Esophagus (tissue), 2 donors: ENCODE measurements around the gene EYS. TPM values are rescaled to one million over a fixed set of nuclear protein-coding genes. Genes with fewer than 3 reads are reported as not detected.
"Not testable (repeated sequence)": the region's sequence is repeated elsewhere in the genome, so short reads cannot be mapped to it uniquely, and the experiment has no call there.

Source experiments
- H3K27ac ChIP-seq, 2 donors: one replicate each; pipeline ENCODE4 v1.5.1; 2013; ENCODE audit warnings: low read depth in 2 of 2, mild to moderate bottlenecking in 2 of 2, inconsistent platforms in 1 of 2, low read length in 1 of 2, moderate library complexity in 1 of 2
- H3K27me3 ChIP-seq, 2 donors: one replicate each; pipeline ENCODE4 v1.6.1; 2013; ENCODE audit warnings: low read length in 2 of 2, control low read depth in 1 of 2, mild to moderate bottlenecking in 1 of 2; ENCODE audit not compliant: insufficient read depth in 2 of 2, control insufficient read depth in 1 of 2
- H3K36me3 ChIP-seq, 2 donors: one replicate each; pipeline ENCODE4 v1.6.1; 2013; ENCODE audit warnings: low read length in 1 of 2; ENCODE audit not compliant: control insufficient read depth in 2 of 2, insufficient read depth in 2 of 2
- H3K4me1 ChIP-seq, 2 donors: one replicate each; pipeline ENCODE4 v1.6.1; 2013; ENCODE audit warnings: low read length in 1 of 2; ENCODE audit not compliant: control insufficient read depth in 2 of 2, insufficient read depth in 2 of 2
- H3K4me3 ChIP-seq, 2 donors: one replicate each; pipeline ENCODE4 v1.5.1; 2013; ENCODE audit warnings: low read length in 2 of 2, mild to moderate bottlenecking in 2 of 2, low read depth in 1 of 2, moderate library complexity in 1 of 2
- H3K9me3 ChIP-seq, 2 donors: one replicate each; pipeline ENCODE4 v1.6.1; 2013; ENCODE audit warnings: mild to moderate bottlenecking in 2 of 2, low read depth in 1 of 2, low read length in 1 of 2, moderate library complexity in 1 of 2; ENCODE audit not compliant: control insufficient read depth in 2 of 2, insufficient read depth in 1 of 2
- WGBS, 2 donors: extraction: QIAGEN DNeasy Blood & Tissue Kit; methylation state at CpG; one replicate each; pipeline ENCODE4 v1.1.7; 2013; 5-methylcytosine and 5-hydroxymethylcytosine counted together
- polyA plus RNA-seq, 2 donors: library from polyadenylated mRNA; stranded (reverse); fragments of 200-250 nt; gene quantifications; one replicate each; pipeline ENCODE4 v1.2.3, GENCODE V29; 2013
- donor health status: healthy with polysubstance abuse.
- donor health status: Bipolar disorder and iron deficiency.

EYS gene
- polyA plus RNA-seq, 2 donors: not detected

DNA sequence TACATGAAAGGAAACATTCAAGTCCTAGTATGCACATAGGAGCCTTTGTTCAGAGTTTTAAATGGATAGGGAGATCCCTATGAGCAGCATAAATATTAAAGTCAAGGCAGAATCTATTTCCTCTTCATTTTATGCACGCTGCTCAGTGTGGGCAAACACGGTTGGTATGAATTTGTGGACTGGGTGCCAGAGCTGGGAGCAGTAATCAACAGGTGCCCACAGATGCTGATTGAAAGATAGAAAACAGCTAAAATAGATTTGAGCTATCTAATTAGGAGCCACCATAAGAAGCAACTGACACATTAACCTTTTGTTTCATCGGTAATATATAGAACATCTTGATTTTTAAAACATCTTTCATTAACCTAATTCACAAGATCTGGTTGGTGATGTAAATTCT, 175.5 kb downstream of the EYS start:
- 76 to 86% methylated on average over 3 of the region's 3 CpGs for WGBS, 2 donors
- no peak overlapping the region for H3K4me3 ChIP-seq
- no peaks in the 10 kb centered on the region for H3K27me3 ChIP-seq
- H3K9me3 ChIP-seq: no peaks in the 10 kb centered on the region
- no peak overlapping the region for H3K27ac ChIP-seq
- H3K4me1 ChIP-seq: no peaks in the 10 kb centered on the region
- H3K36me3 ChIP-seq: no peaks in the 10 kb centered on the region

DNA sequence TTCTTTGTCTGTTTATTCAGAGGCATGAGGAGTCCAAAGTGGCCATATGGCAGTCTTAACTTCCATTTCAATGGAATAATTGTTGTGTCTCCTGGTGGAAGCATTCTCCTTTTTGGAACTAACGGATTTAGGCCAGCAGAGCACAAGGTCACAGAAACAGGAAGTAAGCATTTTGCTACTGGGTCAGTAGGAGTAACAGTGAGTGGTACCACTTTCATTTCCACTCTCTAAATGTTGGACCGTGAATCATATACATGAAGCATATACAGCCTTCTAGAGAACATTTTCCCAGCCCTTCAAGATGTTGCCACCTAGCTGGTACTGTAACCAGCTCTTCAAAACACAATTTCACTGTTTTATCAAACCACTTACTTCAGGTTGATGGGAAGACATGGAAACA, 182.8 kb downstream of the EYS start:
- Histone ChIP-seq H3K9me3 (no peaks in the 10 kb centered on the region), H3K27me3 (no peaks in the 10 kb centered on the region), H3K36me3 (no peaks in the 10 kb centered on the region), H3K4me3 (no peak overlapping the region), H3K27ac (no peak overlapping the region), H3K4me1 (no peaks in the 10 kb centered on the region)
- 74 to 83% methylated on average over 2 of the region's 2 CpGs for WGBS, 2 donors

GRCh38 chr6:65505736-65506135, 201.3 kb downstream of the EYS start:
- H3K27ac ChIP-seq: no peak overlapping the region
- no peaks in the 10 kb centered on the region for H3K9me3 ChIP-seq
- WGBS, 2 donors: 66 to 77% methylated on average over 4 of the region's 4 CpGs
- no peaks in the 10 kb centered on the region for H3K27me3 ChIP-seq
- no peaks in the 10 kb centered on the region for H3K36me3 ChIP-seq
- H3K4me1 ChIP-seq: no peaks in the 10 kb centered on the region
- H3K4me3 ChIP-seq: no peak overlapping the region

DNA sequence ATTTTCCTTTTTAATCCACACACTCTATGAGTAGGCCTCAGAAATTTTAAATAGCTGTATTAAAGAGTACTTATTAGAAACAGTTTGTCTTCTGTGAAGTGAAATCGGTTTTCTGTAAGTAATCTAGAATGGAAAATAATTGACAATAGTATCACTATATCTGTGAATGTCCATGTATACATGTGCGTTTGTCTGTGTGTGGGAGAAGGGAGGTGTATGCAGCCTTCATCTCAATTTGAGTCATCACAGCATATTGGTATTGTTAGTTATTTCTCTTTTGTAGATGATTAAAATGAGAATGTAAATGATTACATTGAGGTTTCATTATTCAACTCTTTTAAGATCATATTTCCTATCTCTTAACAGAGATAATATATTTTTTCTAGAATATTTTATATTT, 206.0 kb downstream of the EYS start:
- Histone ChIP-seq H3K27ac (no peak overlapping the region), H3K4me1 (no peaks in the 10 kb centered on the region), H3K9me3 (no peaks in the 10 kb centered on the region), H3K36me3 (no peaks in the 10 kb centered on the region), H3K27me3 (no peaks in the 10 kb centered on the region), H3K4me3 (no peak overlapping the region)
- 55 to 61% methylated on average over 2 of the region's 2 CpGs for WGBS, 2 donors

GRCh38 chr6:65483652-65484051, 223.4 kb downstream of the EYS start:
- H3K4me1 ChIP-seq, H3K9me3 ChIP-seq, H3K36me3 ChIP-seq, H3K27me3 ChIP-seq, H3K27ac ChIP-seq, H3K4me3 ChIP-seq: not testable (repeated sequence)
- WGBS, 2 donors: 79 to 87% methylated on average over 7 of the region's 7 CpGs

GRCh38 chr6:65469650-65470049, 237.4 kb downstream of the EYS start:
- Histone ChIP-seq H3K4me1 (no peaks in the 10 kb centered on the region), H3K27me3 (no peaks in the 10 kb centered on the region), H3K27ac (no peak overlapping the region), H3K36me3 (no peaks in the 10 kb centered on the region), H3K9me3 (peaks cover 0 to 3% of the 10 kb centered on the region in 2 donors), H3K4me3 (no peak overlapping the region)

DNA sequence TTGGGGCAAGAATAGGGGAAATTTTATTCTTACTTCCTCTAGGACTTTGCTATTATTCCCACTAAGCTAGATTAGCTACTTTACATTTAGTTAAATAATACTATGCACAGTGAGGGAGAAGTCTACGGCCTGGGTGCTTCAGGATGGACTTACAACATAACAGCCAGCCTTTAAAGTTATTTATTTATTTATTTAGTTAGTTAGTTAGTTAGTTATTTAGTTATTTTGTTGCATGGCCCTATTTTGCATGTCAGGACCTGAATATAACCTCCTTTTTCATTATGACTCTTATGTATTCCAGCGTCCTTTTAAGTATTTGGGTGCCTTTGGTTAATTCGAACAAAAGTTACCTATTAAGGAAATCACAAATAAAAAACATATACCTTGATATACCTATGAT, 238.7 kb downstream of the EYS start:
- no peak overlapping the region for H3K4me3 ChIP-seq
- no peaks in the 10 kb centered on the region for H3K36me3 ChIP-seq
- H3K27me3 ChIP-seq: no peaks in the 10 kb centered on the region
- 72 to 79% methylated on average over 3 of the region's 3 CpGs for WGBS, 2 donors
- H3K4me1 ChIP-seq: no peaks in the 10 kb centered on the region
- H3K9me3 ChIP-seq: peaks cover 0 to 3% of the 10 kb centered on the region in 2 donors
- no peak overlapping the region for H3K27ac ChIP-seq

DNA sequence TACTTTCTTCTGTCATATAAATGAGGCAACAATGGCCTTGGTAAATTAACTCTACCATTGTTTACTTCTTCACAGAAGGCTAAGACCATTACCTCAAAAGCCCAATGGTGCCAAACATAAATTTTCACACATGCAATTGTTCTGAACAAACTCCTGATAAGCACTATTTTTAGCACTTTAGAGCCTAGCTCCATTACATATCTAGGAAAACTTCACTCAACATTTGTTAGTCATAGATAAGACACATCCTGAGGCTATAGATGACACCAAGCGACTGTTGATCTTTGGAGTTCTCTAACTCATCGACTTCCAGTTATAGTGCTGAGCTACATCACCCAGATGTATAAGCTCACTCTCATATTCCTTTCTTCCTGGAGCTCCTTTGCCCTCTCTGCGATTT, 245.9 kb downstream of the EYS start:
- 66 to 69% methylated on average over 3 of the region's 3 CpGs for WGBS, 2 donors

GRCh38 chr6:65452333-65452732, 254.7 kb downstream of the EYS start:
- WGBS, 2 donors: 70 to 77% methylated on average over 1 of the region's 1 CpG
- H3K27ac ChIP-seq: no peak overlapping the region
- no peaks in the 10 kb centered on the region for H3K9me3 ChIP-seq
- H3K27me3 ChIP-seq: no peaks in the 10 kb centered on the region
- H3K4me3 ChIP-seq: no peak overlapping the region
- H3K4me1 ChIP-seq: no peaks in the 10 kb centered on the region
- H3K36me3 ChIP-seq: no peaks in the 10 kb centered on the region

More for the DNA sequence above, 245.9 kb downstream of the EYS start:
- no peaks in the 10 kb centered on the region for H3K36me3 ChIP-seq
- no peaks in the 10 kb centered on the region for H3K27me3 ChIP-seq
- no peak overlapping the region for H3K27ac ChIP-seq
- no peaks in the 10 kb centered on the region for H3K4me1 ChIP-seq
- H3K4me3 ChIP-seq: no peak overlapping the region
- H3K9me3 ChIP-seq: peaks cover 0 to 3% of the 10 kb centered on the region in 2 donors

DNA sequence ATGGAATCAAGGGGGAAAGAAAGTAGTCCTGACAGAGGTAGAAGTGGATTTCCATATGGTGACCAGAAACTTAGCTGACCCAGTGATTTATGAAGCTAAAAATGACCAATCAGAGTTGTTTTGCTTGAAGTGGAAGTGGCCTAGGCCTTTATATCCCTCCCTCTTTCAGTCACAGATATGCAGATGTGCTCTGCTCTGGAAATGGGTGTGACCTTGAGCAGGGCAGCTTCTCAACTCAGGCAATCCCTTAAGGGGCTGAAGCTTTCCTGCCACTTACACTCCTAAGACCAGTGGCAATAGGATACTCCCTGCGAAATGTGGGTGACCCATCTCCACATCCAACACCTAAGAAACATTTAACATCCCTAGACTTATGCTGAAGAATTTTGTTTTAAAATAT, 256.6 kb downstream of the EYS start:
- no peaks in the 10 kb centered on the region for H3K36me3 ChIP-seq
- no peak overlapping the region for H3K4me3 ChIP-seq
- no peaks in the 10 kb centered on the region for H3K27me3 ChIP-seq
- H3K27ac ChIP-seq: no peak overlapping the region
- no peaks in the 10 kb centered on the region for H3K4me1 ChIP-seq
- no peaks in the 10 kb centered on the region for H3K9me3 ChIP-seq
- WGBS, 2 donors: 73 to 76% methylated on average over 1 of the region's 1 CpG
